ENCODE data around the gene KLHL40. TPM values are rescaled to one million over a fixed set of nuclear protein-coding genes. Genes with fewer than 3 reads are reported as not detected.

Gene KLHL40
- total and polyA plus RNA-seq, 11 donors, result 0.19 to 6.8 (median 0.73) TPM; not detected in 1

- H3K4me3 ChIP-seq, result no peak overlapping the region
- H3K27ac ChIP-seq, result no peak overlapping the region
- ATAC-seq (no peak), DNase-seq (no peak)
- H3K27me3 ChIP-seq, result no peaks in the 10 kb centered on the region
- no peaks in the 10 kb centered on the region for H3K9me3 ChIP-seq
- intact Hi-C loops (cut with DNase I), result no loop called here
- WGBS, 4 donors, result 45 to 74% (median 50%) methylated on average over 2 of the region's 2 CpGs
- no peaks in the 10 kb centered on the region for H3K4me1 ChIP-seq
- TF ChIP-seq POLR2A (IDR thresholded peaks at IDR 0.05), result no peak
- TF ChIP-seq CTCF (IDR thresholded peaks at IDR 0.05), result no peak
- no peaks in the 10 kb centered on the region for H3K36me3 ChIP-seq
Measured at GRCh38 chr3:42713747-42714146, 28.4 kb downstream of the KLHL40 start.

DNA sequence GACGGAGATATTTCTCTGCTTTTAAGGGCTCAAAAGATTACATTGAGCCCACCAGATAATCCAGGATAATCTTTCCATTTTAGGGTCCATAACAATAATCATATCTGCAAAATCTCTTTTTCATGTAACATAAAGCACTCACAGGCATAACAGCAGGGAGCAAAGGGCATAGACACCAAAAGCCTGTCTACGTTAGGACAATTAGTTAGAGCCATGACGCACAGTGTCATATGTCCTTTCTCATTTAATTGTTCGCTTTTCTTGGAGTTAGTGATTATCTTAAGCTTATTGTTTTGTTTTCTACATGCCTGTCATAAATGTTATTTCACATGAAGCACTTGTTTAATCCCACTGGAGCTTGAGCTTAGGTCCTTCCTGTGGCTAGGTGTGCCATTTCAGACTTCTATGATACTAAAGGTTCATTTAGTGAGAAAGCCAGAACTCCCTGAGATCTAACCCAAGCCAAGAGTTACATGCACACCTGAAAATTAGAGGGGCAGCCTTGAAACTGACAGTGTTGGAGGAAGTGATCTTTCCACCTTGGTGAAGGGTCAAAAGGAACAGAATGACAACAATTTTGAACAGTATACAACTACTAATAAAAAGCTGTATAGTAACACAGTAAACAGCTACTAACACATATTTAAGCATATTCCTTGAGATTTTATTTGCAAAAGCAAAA, 29.0 kb downstream of the KLHL40 start:
- DNase-seq (no peak), ATAC-seq (no peak)
- Histone ChIP-seq H3K27me3 (no peaks in the 10 kb centered on the region), H3K4me1 (peaks cover 0 to 4% (median 0%) of the 10 kb centered on the region in 12 donors), H3K36me3 (no peaks in the 10 kb centered on the region), H3K27ac (no peak overlapping the region), H3K4me3 (no peak overlapping the region), H3K9me3 (no peaks in the 10 kb centered on the region)
- intact Hi-C loops (cut with DNase I), result no loop called here
- 69 to 81% (median 73%) methylated on average over 4 of the region's 4 CpGs for WGBS, 4 donors
- TF ChIP-seq POLR2A (IDR thresholded peaks at IDR 0.05) (no peak), CTCF (IDR thresholded peaks at IDR 0.05) (no peak)

- Histone ChIP-seq H3K27me3 (peaks cover 0 to 2% (median 0%) of the 10 kb centered on the region in 9 donors), H3K36me3 (no peaks in the 10 kb centered on the region), H3K27ac (no peak overlapping the region), H3K4me3 (no peak overlapping the region), H3K9me3 (no peaks in the 10 kb centered on the region), H3K4me1 (peaks cover 0 to 20% (median 0%) of the 10 kb centered on the region in 12 donors)
- 88 to 94% (median 90%) methylated on average over 6 of the region's 6 CpGs for WGBS, 4 donors
- no peak for ATAC-seq
- TF ChIP-seq POLR2A (IDR thresholded peaks at IDR 0.05) (no peak), CTCF (IDR thresholded peaks at IDR 0.05) (no peak)
- DNase-seq, result no peak
- intact Hi-C loops (cut with DNase I), result no loop called here
Measured at GRCh38 chr3:42717306-42717705, 32.0 kb downstream of the KLHL40 start.

- TF ChIP-seq POLR2A (IDR thresholded peaks at IDR 0.05), result no peak
- no peak for TF ChIP-seq CTCF (IDR thresholded peaks at IDR 0.05)
- Histone ChIP-seq H3K4me3 (no peak overlapping the region), H3K36me3 (no peaks in the 10 kb centered on the region), H3K27me3 (peaks cover 0 to 2% (median 0%) of the 10 kb centered on the region in 9 donors), H3K9me3 (no peaks in the 10 kb centered on the region), H3K4me1 (peaks cover 0 to 29% (median 2%) of the 10 kb centered on the region in 12 donors), H3K27ac (peak overlapping the region in 5 of 12 donors; percentile 36 to 79 (median 52))
- DNase-seq, result no peak
- no peak for ATAC-seq
- 81 to 88% (median 85%) methylated on average over 5 of the region's 5 CpGs for WGBS, 4 donors
- intact Hi-C loops (cut with DNase I), result no loop called here
Measured at GRCh38 chr3:42718338-42718737, 33.0 kb downstream of the KLHL40 start.

Measured in heart left ventricle (tissue), 16 donors.